Sigmoid colon (tissue), 4 donors: Measurements from ENCODE around the gene TMEM120B.

Experiments
- POLR2AphosphoS5 ChIP-seq, 4 donors: sonication (generic); formaldehyde crosslinking; IDR thresholded peaks; one replicate each; pipeline ENCODE4 v1.6.1; 2017; ENCODE audit warnings: antibody characterized with exemption in 4 of 4
- TF ChIP-seq, protein P1 (sequence below), 4 experiments: fragments of 450-650 bp in 3 of 4; fragments of 200-600 bp in 1 of 4; IDR thresholded peaks; one replicate each; pipeline ENCODE4 v1.5.1; 2016 to 2019; ENCODE audit warnings: antibody characterized with exemption in 4 of 4, mild to moderate bottlenecking in 3 of 4, moderate library complexity in 2 of 4

DNA sequence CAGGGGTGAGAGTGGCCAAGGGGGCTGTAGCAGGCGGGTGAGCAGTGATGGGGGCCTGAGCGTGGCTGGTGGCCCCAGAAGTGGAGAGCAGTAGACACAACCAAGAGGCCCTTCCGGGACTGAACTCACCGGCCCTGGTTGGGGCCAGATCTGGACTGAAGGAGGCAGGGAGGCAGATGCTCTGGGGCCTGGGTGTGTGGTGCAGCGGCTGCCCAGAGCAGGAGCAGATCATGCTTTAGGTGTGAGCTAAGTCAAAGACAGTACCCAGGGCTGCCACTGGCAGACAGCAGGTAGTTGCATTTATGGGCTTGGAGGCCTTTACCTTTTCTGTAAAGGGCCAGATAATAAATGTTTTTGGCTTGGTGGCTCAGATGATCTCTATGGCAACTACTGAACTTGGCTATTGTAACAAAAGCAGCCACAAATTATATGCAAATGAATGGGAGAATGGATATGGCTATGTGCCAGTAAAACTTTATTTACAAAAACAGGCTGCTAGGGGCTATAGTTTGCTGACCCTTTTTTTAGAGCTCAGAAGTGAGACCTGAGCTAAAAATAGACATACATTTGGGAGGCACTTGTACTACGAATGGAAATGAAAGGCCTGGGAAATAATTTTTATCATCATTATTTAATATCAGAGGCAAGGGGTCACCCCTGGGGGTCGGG lies 116.8 kb downstream of the TMEM120B start:
- TF ChIP-seq POLR2AphosphoS5 (IDR thresholded peaks at IDR 0.05): no peak
- TF ChIP-seq, protein P1, sequence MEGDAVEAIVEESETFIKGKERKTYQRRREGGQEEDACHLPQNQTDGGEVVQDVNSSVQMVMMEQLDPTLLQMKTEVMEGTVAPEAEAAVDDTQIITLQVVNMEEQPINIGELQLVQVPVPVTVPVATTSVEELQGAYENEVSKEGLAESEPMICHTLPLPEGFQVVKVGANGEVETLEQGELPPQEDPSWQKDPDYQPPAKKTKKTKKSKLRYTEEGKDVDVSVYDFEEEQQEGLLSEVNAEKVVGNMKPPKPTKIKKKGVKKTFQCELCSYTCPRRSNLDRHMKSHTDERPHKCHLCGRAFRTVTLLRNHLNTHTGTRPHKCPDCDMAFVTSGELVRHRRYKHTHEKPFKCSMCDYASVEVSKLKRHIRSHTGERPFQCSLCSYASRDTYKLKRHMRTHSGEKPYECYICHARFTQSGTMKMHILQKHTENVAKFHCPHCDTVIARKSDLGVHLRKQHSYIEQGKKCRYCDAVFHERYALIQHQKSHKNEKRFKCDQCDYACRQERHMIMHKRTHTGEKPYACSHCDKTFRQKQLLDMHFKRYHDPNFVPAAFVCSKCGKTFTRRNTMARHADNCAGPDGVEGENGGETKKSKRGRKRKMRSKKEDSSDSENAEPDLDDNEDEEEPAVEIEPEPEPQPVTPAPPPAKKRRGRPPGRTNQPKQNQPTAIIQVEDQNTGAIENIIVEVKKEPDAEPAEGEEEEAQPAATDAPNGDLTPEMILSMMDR (IDR thresholded peaks at IDR 0.05): no peak
